Astrocyte of the spinal cord (primary cell): ENCODE results near the gene INHBE.

Experiments
- DNase-seq: peaks from one replicate; pipeline ENCODE4 v3.0.0; 2011; ENCODE audit warnings: low read depth, low spot score
- H3K4me3 ChIP-seq: 2 replicates; pipeline ENCODE4 v1.5.1; 2011; ENCODE audit warnings: low read depth, mild to moderate bottlenecking, low read length, moderate library complexity
- CTCF ChIP-seq: IDR thresholded peaks from 2 replicates; pipeline ENCODE4 v1.5.1; 2012; ENCODE audit warnings: low read depth, mild to moderate bottlenecking, low read length, inconsistent platforms
- in situ Hi-C: cut with HindIII; loops from 2 replicates; pipeline ENCODE4 v1.10.0; 2017; ENCODE audit warnings: low sequenced_read_pairs

The INHBE gene

GRCh38 chr12:57451233-57451778 is 3.8 kb upstream of the INHBE start:
- no peak for TF ChIP-seq CTCF
- DNase-seq: no peak
- no peak overlapping the region for H3K4me3 ChIP-seq
- in situ Hi-C loops: no loop called here

GRCh38 chr12:57452181-57452936 is 2.7 kb upstream of the INHBE start:
- TF ChIP-seq CTCF: no peak
- peak; percentile 90 for DNase-seq
- no peak overlapping the region for H3K4me3 ChIP-seq
- in situ Hi-C loops: no loop called here

- DNase-seq: peak; percentile 77
- in situ Hi-C loops: no loop called here
Measured at GRCh38 chr12:57452937-57453509, 2.1 kb upstream of the INHBE start.

GRCh38 chr12:57454213-57454565 is 918 bp upstream of the INHBE start:
- H3K4me3 ChIP-seq: no peak overlapping the region
- DNase-seq: no peak
- in situ Hi-C loops: no loop called here
- no peak for TF ChIP-seq CTCF

More at GRCh38 chr12:57452937-57453509, 2.1 kb upstream of the INHBE start:
- H3K4me3 ChIP-seq: no peak overlapping the region
- TF ChIP-seq CTCF: peak; percentile 97

- in situ Hi-C loops: no loop called here
- no peak for DNase-seq
Measured at GRCh38 chr12:57455374-57456144, 452 bp downstream of the INHBE start.

More at GRCh38 chr12:57455374-57456144, 452 bp downstream of the INHBE start:
- H3K4me3 ChIP-seq: peak overlapping the region; percentile 14
- no peak for TF ChIP-seq CTCF
